Vagina (tissue), 2 donors: ENCODE data around the gene TOR4A.

Source experiments
- CTCF ChIP-seq, 3 experiments: fragments of 450-650 bp in 2 of 3; fragments of 200-600 bp in 1 of 3; sonication (generic) in 1 of 3; IDR thresholded peaks; one replicate each; pipeline ENCODE4 v1.5.1; 2017 to 2019; ENCODE audit warnings: antibody characterized with exemption in 3 of 3, mild to moderate bottlenecking in 2 of 3, moderate library complexity in 2 of 3
- POLR2A ChIP-seq, 2 donors: fragments of 450-650 bp; IDR thresholded peaks; one replicate each; pipeline ENCODE4 v1.6.1; 2017; ENCODE audit warnings: antibody characterized with exemption in 2 of 2, mild to moderate bottlenecking in 2 of 2, moderate library complexity in 2 of 2
- POLR2AphosphoS5 ChIP-seq, 2 donors: sonication (generic); formaldehyde crosslinking; IDR thresholded peaks; one replicate each; pipeline ENCODE4 v1.9.0; 2017; ENCODE audit warnings: antibody characterized with exemption in 2 of 2, mild to moderate bottlenecking in 2 of 2, low read depth in 1 of 2; ENCODE audit not compliant: insufficient read depth in 1 of 2

GRCh38 chr9:137304383-137305059 lies 27.0 kb downstream of the TOR4A start:
- TF ChIP-seq POLR2AphosphoS5 (IDR thresholded peaks at IDR 0.05; ENCODE audit: insufficient read depth in 1 of 2, low read depth in 1 of 2), result no peak
- no peak for TF ChIP-seq CTCF (IDR thresholded peaks at IDR 0.05)
- no peak for TF ChIP-seq POLR2A (IDR thresholded peaks at IDR 0.05)
